ENCODE data around the gene ADAMTS8. TPM values are rescaled to one million over a fixed set of nuclear protein-coding genes. Genes with fewer than 3 reads are reported as not detected.

The ADAMTS8 gene
- total RNA-seq (2014; rRNA removed; shearing (Covaris generic)), result under 0.01 and 0.63 TPM in 2 replicates
- polyA plus RNA-seq (2016; fragmentation: Nextera tagmentation; extraction: Ambion mirVana), result 0.09 and 0.10 TPM in 2 replicates

GRCh38 chr11:130428316-130429119, at the start of gene ADAMTS8:
TSS of gene ADAMTS8 (minus strand) at chr11:130428609. CDS start at chr11:130428286, 323 bp downstream.
- Histone ChIP-seq H3K27ac (no peak within 1 kb of the TSS), H3K9ac (no peak within 1 kb of the TSS), H3K9me2 (ENCODE audit: insufficient read depth) (no peaks in the 10 kb centered on the region), H3K36me3 (ENCODE audit: low read depth) (no peaks in the 10 kb centered on the region), H2AFZ (peak within 1 kb of the TSS; percentile 64), H3K79me2 (ENCODE audit: insufficient read depth) (no peaks in the 10 kb centered on the region), H3K4me3 (peak within 1 kb of the TSS; percentile 53), H3K27me3 (replicated peaks; ENCODE audit: insufficient read depth) (peaks cover 36% of the 10 kb centered on the region), H3K9me3 (ENCODE audit: low read depth) (no peaks in the 10 kb centered on the region), H3K4me1 (ENCODE audit: insufficient read depth) (peaks cover 4% of the 10 kb centered on the region), H4K20me1 (ENCODE audit: insufficient read depth) (no peaks in the 10 kb centered on the region), H3F3A (ENCODE audit: insufficient read depth) (peaks cover 7% of the 10 kb centered on the region; the same call in 1 of the 2 replicates), H3K4me2 (ENCODE audit: unreplicated experiment) (peak within 1 kb of the TSS; percentile 77)
- WGBS, 2 experiments (ENCODE audit: low coverage in 1 of 2, low lambda C conversion rate in 2 of 2, missing lambda C conversion rate in 2 of 2), result 7 to 25% methylated on average over 20 to 42 of the region's 64 CpGs
- TF ChIP-seq EZH2 (IDR thresholded peaks at IDR 0.05; ENCODE audit: insufficient read depth, poor library complexity, severe bottlenecking), result peak; percentile 72
- no peak for TF ChIP-seq EZH2phosphoT487 (IDR thresholded peaks at IDR 0.05; ENCODE audit: insufficient read depth, low read depth)
- peak; percentile 42 for DNase-seq
- in situ Hi-C loops (cut with MboI), result loop anchor here (10.0 kb wide), 1 partner anchor 214 kb away; no protein-coding TSS in a partner anchor

GRCh38 chr11:130477586-130478203, 49.3 kb upstream of the ADAMTS8 start:
- Histone ChIP-seq H3K79me2 (ENCODE audit: insufficient read depth) (no peaks in the 10 kb centered on the region), H3K4me2 (ENCODE audit: unreplicated experiment) (peak overlapping the region; percentile 83), H3F3A (ENCODE audit: insufficient read depth) (peaks cover 40% of the 10 kb centered on the region), H3K4me1 (ENCODE audit: insufficient read depth) (peaks cover 39% of the 10 kb centered on the region), H3K9me3 (ENCODE audit: low read depth) (no peaks in the 10 kb centered on the region), H3K4me3 (no peak overlapping the region), H3K9ac (peak overlapping the region; percentile 71), H2AFZ (no peak overlapping the region), H3K27ac (peak overlapping the region; percentile 82), H3K36me3 (ENCODE audit: low read depth) (no peaks in the 10 kb centered on the region), H3K9me2 (ENCODE audit: insufficient read depth) (no peaks in the 10 kb centered on the region), H4K20me1 (ENCODE audit: insufficient read depth) (no peaks in the 10 kb centered on the region), H3K27me3 (replicated peaks; ENCODE audit: insufficient read depth) (no peaks in the 10 kb centered on the region)
- TF ChIP-seq EZH2 (IDR thresholded peaks at IDR 0.05; ENCODE audit: insufficient read depth, poor library complexity, severe bottlenecking), result no peak
- TF ChIP-seq EZH2phosphoT487 (IDR thresholded peaks at IDR 0.05; ENCODE audit: insufficient read depth, low read depth), result no peak
- WGBS, 2 experiments (ENCODE audit: low coverage in 1 of 2, low lambda C conversion rate in 2 of 2, missing lambda C conversion rate in 2 of 2), result 58% methylated on average over 6 of the region's 6 CpGs
- in situ Hi-C loops (cut with MboI), result no loop called here
- DNase-seq, result peak; percentile 21

- Histone ChIP-seq H3K9me2 (ENCODE audit: insufficient read depth) (no peaks in the 10 kb centered on the region), H3K4me1 (ENCODE audit: insufficient read depth) (peaks cover 39% of the 10 kb centered on the region), H2AFZ (no peak overlapping the region), H3K27me3 (replicated peaks; ENCODE audit: insufficient read depth) (no peaks in the 10 kb centered on the region), H3F3A (ENCODE audit: insufficient read depth) (peaks cover 40% of the 10 kb centered on the region), H3K79me2 (ENCODE audit: insufficient read depth) (no peaks in the 10 kb centered on the region), H3K9ac (no peak overlapping the region), H3K27ac (no peak overlapping the region), H3K9me3 (ENCODE audit: low read depth) (no peaks in the 10 kb centered on the region), H3K4me2 (ENCODE audit: unreplicated experiment) (no peak overlapping the region), H3K4me3 (no peak overlapping the region), H3K36me3 (ENCODE audit: low read depth) (no peaks in the 10 kb centered on the region), H4K20me1 (ENCODE audit: insufficient read depth) (no peaks in the 10 kb centered on the region)
- DNase-seq, result no peak
- TF ChIP-seq EZH2 (IDR thresholded peaks at IDR 0.05; ENCODE audit: insufficient read depth, poor library complexity, severe bottlenecking) (no peak), EZH2phosphoT487 (IDR thresholded peaks at IDR 0.05; ENCODE audit: insufficient read depth, low read depth) (no peak)
- in situ Hi-C loops (cut with MboI), result no loop called here
- WGBS, 2 experiments (ENCODE audit: low coverage in 1 of 2, low lambda C conversion rate in 2 of 2, missing lambda C conversion rate in 2 of 2), result 96% methylated on average over 13 to 16 of the region's 16 CpGs
These were observed 48.6 kb upstream of the ADAMTS8 start for GRCh38 chr11:130476922-130477491.

GRCh38 chr11:130476200-130476921, 48.0 kb upstream of the ADAMTS8 start:
- 97% methylated on average over 12 of the region's 12 CpGs for WGBS, 2 experiments (ENCODE audit: low coverage in 1 of 2, low lambda C conversion rate in 2 of 2, missing lambda C conversion rate in 2 of 2)
- Histone ChIP-seq H3K4me1 (ENCODE audit: insufficient read depth) (peaks cover 39% of the 10 kb centered on the region), H4K20me1 (ENCODE audit: insufficient read depth) (no peaks in the 10 kb centered on the region), H3K9ac (no peak overlapping the region), H3K36me3 (ENCODE audit: low read depth) (no peaks in the 10 kb centered on the region), H3K4me3 (no peak overlapping the region), H3K27ac (no peak overlapping the region), H2AFZ (no peak overlapping the region), H3K9me3 (ENCODE audit: low read depth) (no peaks in the 10 kb centered on the region), H3K9me2 (ENCODE audit: insufficient read depth) (no peaks in the 10 kb centered on the region), H3F3A (ENCODE audit: insufficient read depth) (peaks cover 40% of the 10 kb centered on the region), H3K27me3 (replicated peaks; ENCODE audit: insufficient read depth) (no peaks in the 10 kb centered on the region), H3K79me2 (ENCODE audit: insufficient read depth) (no peaks in the 10 kb centered on the region), H3K4me2 (ENCODE audit: unreplicated experiment) (no peak overlapping the region)
- in situ Hi-C loops (cut with MboI), result no loop called here
- TF ChIP-seq EZH2 (IDR thresholded peaks at IDR 0.05; ENCODE audit: insufficient read depth, poor library complexity, severe bottlenecking) (no peak), EZH2phosphoT487 (IDR thresholded peaks at IDR 0.05; ENCODE audit: insufficient read depth, low read depth) (no peak)
- DNase-seq, result peak; percentile 24

Measured in GM23248 (cell line).